ENCODE measurements around the gene BEST4.

- TF ChIP-seq CTCF (optimal IDR thresholded peaks at IDR 0.05 in 1 of 3, IDR thresholded peaks at IDR 0.05 in 1 of 3, conservative IDR thresholded peaks at IDR 0.05 in 1 of 3; ENCODE audit: extremely low read depth in 1 of 3, insufficient read depth in 2 of 3, low read length in 3 of 3) (no peak), EZH2 (IDR thresholded peaks at IDR 0.05; ENCODE audit: low read length) (no peak)
Measured at GRCh38 chr1:44733784-44734183, 54.2 kb downstream of the BEST4 start.

Data from keratinocyte (primary cell).